ENCODE results near the gene PRPS2.

The PRPS2 gene

GRCh38 chrX:12817528-12817927 is 26.3 kb downstream of the PRPS2 start:
- DNase-seq (ENCODE audit: insufficient read length), result no peak
- FAIRE-seq, result no peak
- TF ChIP-seq TAF1 (IDR thresholded peaks at IDR 0.05; ENCODE audit: borderline replicate concordance, low read depth, low read length) (no peak), POLR2AphosphoS5 (IDR thresholded peaks at IDR 0.05; ENCODE audit: low read depth, low read length) (no peak), POLR2A (IDR thresholded peaks at IDR 0.05; ENCODE audit: low read depth, low read length) (no peak)

- FAIRE-seq, result peak; percentile 46
- TF ChIP-seq TAF1 (IDR thresholded peaks at IDR 0.05; ENCODE audit: borderline replicate concordance, low read depth, low read length) (no peak), POLR2A (IDR thresholded peaks at IDR 0.05; ENCODE audit: low read depth, low read length) (no peak), POLR2AphosphoS5 (IDR thresholded peaks at IDR 0.05; ENCODE audit: low read depth, low read length) (no peak)
- DNase-seq (ENCODE audit: insufficient read length), result no peak
Observed at GRCh38 chrX:12819222-12819621, 28.0 kb downstream of the PRPS2 start.

GRCh38 chrX:12820737-12821136 is 29.5 kb downstream of the PRPS2 start:
- no peak for DNase-seq (ENCODE audit: insufficient read length)
- FAIRE-seq, result no peak
- TF ChIP-seq TAF1 (IDR thresholded peaks at IDR 0.05; ENCODE audit: borderline replicate concordance, low read depth, low read length), result no peak
- no peak for TF ChIP-seq POLR2AphosphoS5 (IDR thresholded peaks at IDR 0.05; ENCODE audit: low read depth, low read length)
- TF ChIP-seq POLR2A (IDR thresholded peaks at IDR 0.05; ENCODE audit: low read depth, low read length), result no peak

- TF ChIP-seq POLR2A (IDR thresholded peaks at IDR 0.05; ENCODE audit: low read depth, low read length) (no peak), POLR2AphosphoS5 (IDR thresholded peaks at IDR 0.05; ENCODE audit: low read depth, low read length) (no peak), TAF1 (IDR thresholded peaks at IDR 0.05; ENCODE audit: borderline replicate concordance, low read depth, low read length) (no peak)
- DNase-seq (ENCODE audit: insufficient read length) (no peak), FAIRE-seq (no peak)
Observed at GRCh38 chrX:12824944-12825343, 33.7 kb downstream of the PRPS2 start.

GRCh38 chrX:12825801-12826200 is 34.6 kb downstream of the PRPS2 start:
- FAIRE-seq, result peak; percentile 38
- TF ChIP-seq TAF1 (IDR thresholded peaks at IDR 0.05; ENCODE audit: borderline replicate concordance, low read depth, low read length) (no peak), POLR2AphosphoS5 (IDR thresholded peaks at IDR 0.05; ENCODE audit: low read depth, low read length) (no peak), POLR2A (IDR thresholded peaks at IDR 0.05; ENCODE audit: low read depth, low read length) (no peak)
- DNase-seq (ENCODE audit: insufficient read length), result no peak

- DNase-seq (ENCODE audit: insufficient read length) (no peak), FAIRE-seq (peak; percentile 95)
- TF ChIP-seq POLR2A (IDR thresholded peaks at IDR 0.05; ENCODE audit: low read depth, low read length), result no peak
- no peak for TF ChIP-seq TAF1 (IDR thresholded peaks at IDR 0.05; ENCODE audit: borderline replicate concordance, low read depth, low read length)
- TF ChIP-seq POLR2AphosphoS5 (IDR thresholded peaks at IDR 0.05; ENCODE audit: low read depth, low read length), result no peak
Observed at GRCh38 chrX:12843061-12843667, 52.0 kb downstream of the PRPS2 start.

GRCh38 chrX:12843668-12844279 is 52.6 kb downstream of the PRPS2 start:
- TF ChIP-seq POLR2AphosphoS5 (IDR thresholded peaks at IDR 0.05; ENCODE audit: low read depth, low read length), result no peak; the same call in 1 of the 2 replicates
- no peak; the same call in 1 of the 2 replicates for TF ChIP-seq POLR2A (IDR thresholded peaks at IDR 0.05; ENCODE audit: low read depth, low read length)
- TF ChIP-seq TAF1 (IDR thresholded peaks at IDR 0.05; ENCODE audit: borderline replicate concordance, low read depth, low read length), result no peak
- DNase-seq (ENCODE audit: insufficient read length) (no peak), FAIRE-seq (no peak)

GRCh38 chrX:12844319-12844718 is 53.1 kb downstream of the PRPS2 start:
- 0 out of 2 replicates have a peak, but pooled peaks have one; percentile 26 for TF ChIP-seq POLR2AphosphoS5 (IDR thresholded peaks at IDR 0.05; ENCODE audit: low read depth, low read length)
- TF ChIP-seq POLR2A (IDR thresholded peaks at IDR 0.05; ENCODE audit: low read depth, low read length), result no peak
- no peak for DNase-seq (ENCODE audit: insufficient read length)
- no peak for FAIRE-seq

- FAIRE-seq, result peak; percentile 87
- DNase-seq (ENCODE audit: insufficient read length), result no peak
- TF ChIP-seq POLR2AphosphoS5 (IDR thresholded peaks at IDR 0.05; ENCODE audit: low read depth, low read length) (no peak), POLR2A (IDR thresholded peaks at IDR 0.05; ENCODE audit: low read depth, low read length) (no peak), TAF1 (IDR thresholded peaks at IDR 0.05; ENCODE audit: borderline replicate concordance, low read depth, low read length) (no peak)
Observed at GRCh38 chrX:12865359-12865758, 74.1 kb downstream of the PRPS2 start.

- DNase-seq (ENCODE audit: insufficient read length) (no peak), FAIRE-seq (no peak)
- TF ChIP-seq TAF1 (IDR thresholded peaks at IDR 0.05; ENCODE audit: borderline replicate concordance, low read depth, low read length), result no peak
- TF ChIP-seq POLR2A (IDR thresholded peaks at IDR 0.05; ENCODE audit: low read depth, low read length), result peak; percentile 27; the same call in 1 of the 2 replicates
Observed at GRCh38 chrX:12866451-12867377, 75.5 kb downstream of the PRPS2 start, which contains the start of gene TLR7. TSS of gene TLR7 (plus strand) at chrX:12867072. CDS start at chrX:12867579, 507 bp downstream.

- no peak for FAIRE-seq
- no peak for DNase-seq (ENCODE audit: insufficient read length)
- TF ChIP-seq POLR2A (IDR thresholded peaks at IDR 0.05; ENCODE audit: low read depth, low read length) (no peak; the same call in 1 of the 2 replicates), POLR2AphosphoS5 (IDR thresholded peaks at IDR 0.05; ENCODE audit: low read depth, low read length) (no peak), TAF1 (IDR thresholded peaks at IDR 0.05; ENCODE audit: borderline replicate concordance, low read depth, low read length) (no peak)
Observed at GRCh38 chrX:12867685-12868084, 76.5 kb downstream of the PRPS2 start.

Data from GM12892 (cell line).